ENCODE measurements around the gene HK3. TPM values are rescaled to one million over a fixed set of nuclear protein-coding genes. Genes with fewer than 3 reads are reported as not detected.

Gene HK3
- total RNA-seq, 1 experiment from 2014 or later = not detected

- Histone ChIP-seq H4K20me1 (ENCODE audit: low read length) (no peaks in the 10 kb centered on the region), H3K4me1 (ENCODE audit: insufficient read depth, low read length) (no peaks in the 10 kb centered on the region), H3K9ac (ENCODE audit: low read length) (no peak overlapping the region), H3K9me3 (ENCODE audit: low read length) (no peaks in the 10 kb centered on the region), H3K36me3 (ENCODE audit: low read depth, low read length) (peaks cover 22% of the 10 kb centered on the region; the same call in 1 of the 2 replicates), H3K27me3 (ENCODE audit: low read length) (no peaks in the 10 kb centered on the region), H3F3A (ENCODE audit: low read length, unreplicated experiment) (no peaks in the 10 kb centered on the region), H2AFZ (ENCODE audit: low read length) (no peak overlapping the region), H3K79me2 (ENCODE audit: low read length) (no peaks in the 10 kb centered on the region), H3K27ac (ENCODE audit: low read length) (no peak overlapping the region), H3K9me2 (replicated peaks; ENCODE audit: low read length) (no peaks in the 10 kb centered on the region), H3K4me2 (ENCODE audit: low read length) (no peak overlapping the region), H3K4me3 (ENCODE audit: low read length) (no peak overlapping the region)
- DNase-seq (no peak), ATAC-seq (no peak; the same call in 1 of the 2 replicates)
- intact Hi-C loops (cut with micrococcal nuclease) = no loop called here
- TF ChIP-seq EZH2 (IDR thresholded peaks at IDR 0.05; ENCODE audit: low read length, unreplicated experiment) (no peak), EZH2phosphoT487 (IDR thresholded peaks at IDR 0.05; ENCODE audit: borderline replicate concordance, low read length) (no peak), CTCF (conservative IDR thresholded peaks at IDR 0.05; ENCODE audit: low read depth, low read length) (no peak)
- ChIA-PET POLR2A (ENCODE audit: unreplicated experiment) (no interaction called here), CTCF (no interaction called here)
- no TSS peak for BruUV-seq (replicated peaks)
Measured at GRCh38 chr5:176899946-176900779, 1.0 kb upstream of the HK3 start.

- Histone ChIP-seq H3K4me2 (ENCODE audit: low read length) (no peak overlapping the region), H3K4me3 (ENCODE audit: low read length) (no peak overlapping the region), H3K36me3 (ENCODE audit: low read depth, low read length) (no peaks in the 10 kb centered on the region), H3K9me3 (ENCODE audit: low read length) (no peaks in the 10 kb centered on the region), H2AFZ (ENCODE audit: low read length) (no peak overlapping the region), H3K9me2 (replicated peaks; ENCODE audit: low read length) (no peaks in the 10 kb centered on the region), H3K27ac (ENCODE audit: low read length) (no peak overlapping the region), H3K4me1 (ENCODE audit: insufficient read depth, low read length) (no peaks in the 10 kb centered on the region), H3F3A (ENCODE audit: low read length, unreplicated experiment) (no peaks in the 10 kb centered on the region), H3K27me3 (ENCODE audit: low read length) (no peaks in the 10 kb centered on the region; the same call in 1 of the 2 replicates), H3K9ac (ENCODE audit: low read length) (no peak overlapping the region), H4K20me1 (ENCODE audit: low read length) (no peaks in the 10 kb centered on the region), H3K79me2 (ENCODE audit: low read length) (no peaks in the 10 kb centered on the region)
- no peak for TF ChIP-seq EZH2phosphoT487 (IDR thresholded peaks at IDR 0.05; ENCODE audit: borderline replicate concordance, low read length)
- TF ChIP-seq CTCF (conservative IDR thresholded peaks at IDR 0.05; ENCODE audit: low read depth, low read length) = no peak
- no peak for TF ChIP-seq EZH2 (IDR thresholded peaks at IDR 0.05; ENCODE audit: low read length, unreplicated experiment)
- DNase-seq (no peak), ATAC-seq (no peak)
- ChIA-PET CTCF (no interaction called here), POLR2A (ENCODE audit: unreplicated experiment) (no interaction called here)
- intact Hi-C loops (cut with micrococcal nuclease) = no loop called here
- no TSS peak for BruUV-seq (replicated peaks)
Measured at GRCh38 chr5:176897263-176897662, 1.9 kb downstream of the HK3 start.

- intact Hi-C loops (cut with micrococcal nuclease) = no loop called here
Measured at GRCh38 chr5:176895831-176896230, 3.3 kb downstream of the HK3 start.

More at GRCh38 chr5:176895831-176896230, 3.3 kb downstream of the HK3 start:
- Histone ChIP-seq H3K4me3 (ENCODE audit: low read length) (no peak overlapping the region), H3K4me1 (ENCODE audit: insufficient read depth, low read length) (no peaks in the 10 kb centered on the region), H3K27ac (ENCODE audit: low read length) (no peak overlapping the region), H3K36me3 (ENCODE audit: low read depth, low read length) (no peaks in the 10 kb centered on the region), H3K27me3 (ENCODE audit: low read length) (no peaks in the 10 kb centered on the region; the same call in 1 of the 2 replicates), H3K79me2 (ENCODE audit: low read length) (no peaks in the 10 kb centered on the region), H3F3A (ENCODE audit: low read length, unreplicated experiment) (no peaks in the 10 kb centered on the region), H2AFZ (ENCODE audit: low read length) (no peak overlapping the region), H3K9me2 (replicated peaks; ENCODE audit: low read length) (no peaks in the 10 kb centered on the region), H4K20me1 (ENCODE audit: low read length) (no peaks in the 10 kb centered on the region), H3K4me2 (ENCODE audit: low read length) (no peak overlapping the region), H3K9ac (ENCODE audit: low read length) (no peak overlapping the region), H3K9me3 (ENCODE audit: low read length) (no peaks in the 10 kb centered on the region)
- ChIA-PET CTCF (no interaction called here), POLR2A (ENCODE audit: unreplicated experiment) (no interaction called here)
- ATAC-seq (no peak), DNase-seq (no peak)
- no peak for TF ChIP-seq EZH2phosphoT487 (IDR thresholded peaks at IDR 0.05; ENCODE audit: borderline replicate concordance, low read length)
- TF ChIP-seq CTCF (conservative IDR thresholded peaks at IDR 0.05; ENCODE audit: low read depth, low read length) = no peak
- TF ChIP-seq EZH2 (IDR thresholded peaks at IDR 0.05; ENCODE audit: low read length, unreplicated experiment) = no peak
- no TSS peak for BruUV-seq (replicated peaks)
